ENCODE results near the gene FHL2. TPM values are rescaled to one million over a fixed set of nuclear protein-coding genes. Genes with fewer than 3 reads are reported as not detected.

Gene FHL2, protein sequence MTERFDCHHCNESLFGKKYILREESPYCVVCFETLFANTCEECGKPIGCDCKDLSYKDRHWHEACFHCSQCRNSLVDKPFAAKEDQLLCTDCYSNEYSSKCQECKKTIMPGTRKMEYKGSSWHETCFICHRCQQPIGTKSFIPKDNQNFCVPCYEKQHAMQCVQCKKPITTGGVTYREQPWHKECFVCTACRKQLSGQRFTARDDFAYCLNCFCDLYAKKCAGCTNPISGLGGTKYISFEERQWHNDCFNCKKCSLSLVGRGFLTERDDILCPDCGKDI
- 2.4 TPM for total RNA-seq

DNA sequence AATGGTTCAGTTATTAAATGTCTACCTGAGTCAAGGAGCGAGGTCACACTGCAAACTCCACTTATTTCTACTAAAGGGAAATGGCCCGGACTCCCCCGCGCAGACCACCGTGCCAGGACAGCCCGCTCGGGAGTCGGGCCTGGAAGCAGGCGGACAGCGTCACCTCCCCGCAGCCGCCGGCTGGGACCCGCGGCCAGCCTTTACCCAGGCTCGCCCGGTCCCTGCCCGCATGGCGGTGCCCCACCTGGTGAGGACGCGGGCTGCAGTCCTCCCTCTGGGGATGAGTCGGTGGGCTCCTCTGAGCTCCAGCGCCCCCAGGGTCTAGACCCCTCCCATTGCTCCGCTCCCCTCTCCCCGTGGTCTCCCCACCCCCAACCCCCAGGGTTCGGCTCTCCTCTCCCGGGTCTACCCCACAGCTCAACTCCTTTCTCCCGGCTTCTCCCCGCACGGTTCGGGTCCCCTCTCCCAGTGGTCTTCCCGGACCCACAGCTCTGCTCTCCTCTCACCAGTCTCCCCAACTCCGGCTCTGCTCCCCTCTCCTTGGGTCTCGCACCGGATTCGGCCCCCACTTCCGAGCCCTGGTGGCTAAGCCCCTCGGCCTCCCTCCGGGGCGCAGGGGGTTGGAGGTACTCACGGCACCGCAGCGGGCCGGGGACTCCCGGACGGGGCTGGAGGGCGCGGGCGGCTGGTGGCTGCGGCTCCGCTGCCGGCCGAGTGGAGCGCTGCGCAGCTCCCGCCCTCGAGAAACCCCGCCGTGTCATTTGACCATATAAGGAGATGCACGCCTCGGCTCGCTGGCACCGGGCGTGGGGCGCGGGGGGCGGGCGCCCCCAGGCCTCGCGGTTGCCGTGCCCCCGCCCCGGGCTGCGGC, at the start of gene FHL2:
FHL2 (minus strand) TSS at position 716 of the 871 bp plus-strand sequence. CDS start 12,535 bp downstream, outside the sequence.
- peak; percentile 70 to 81 for DNase-seq (ENCODE audit: low spot score in 2 of 2)
- FAIRE-seq, result no peak

DNA sequence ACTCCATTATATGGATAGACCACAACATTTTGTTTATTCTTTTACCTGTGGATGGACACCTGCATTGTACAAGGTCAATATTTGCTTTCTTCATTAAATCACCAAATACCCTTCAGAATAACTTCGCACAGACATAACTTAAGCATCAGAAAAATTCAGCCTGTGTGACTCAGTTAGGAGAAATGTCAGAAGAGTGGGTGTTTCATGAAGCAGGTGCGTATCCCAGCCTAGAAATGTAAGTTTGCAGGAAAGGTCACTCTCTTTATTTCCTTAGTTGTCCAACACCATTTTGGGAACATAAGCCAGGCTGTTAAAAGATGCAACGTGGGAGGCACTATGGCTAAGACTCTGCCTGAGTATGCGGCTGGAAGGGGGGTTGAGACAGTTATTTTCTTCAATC, 48.6 kb upstream of the FHL2 start:
- no peak for FAIRE-seq
- DNase-seq (ENCODE audit: low spot score in 2 of 2), result no peak

DNA sequence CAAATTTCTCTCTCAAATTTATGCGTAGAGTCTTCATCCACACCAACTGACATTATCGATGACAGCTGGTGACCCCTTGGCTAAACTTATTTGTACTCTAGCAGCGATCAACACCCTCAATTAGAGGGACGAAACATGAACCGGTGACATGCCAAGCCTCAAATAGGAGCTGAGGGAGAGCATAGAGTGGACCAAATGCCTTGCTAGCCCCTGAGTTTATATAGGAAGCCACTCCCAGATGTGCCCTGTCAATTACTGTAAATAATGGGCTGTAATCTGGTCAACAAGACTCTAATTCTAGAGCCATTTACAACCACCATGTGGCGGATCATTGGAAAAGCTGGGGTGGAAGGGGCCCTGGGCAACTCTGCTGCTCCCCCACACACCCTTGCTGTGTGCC, 47.6 kb upstream of the FHL2 start:
- FAIRE-seq, result no peak
- DNase-seq (ENCODE audit: low spot score in 2 of 2), result no peak

DNA sequence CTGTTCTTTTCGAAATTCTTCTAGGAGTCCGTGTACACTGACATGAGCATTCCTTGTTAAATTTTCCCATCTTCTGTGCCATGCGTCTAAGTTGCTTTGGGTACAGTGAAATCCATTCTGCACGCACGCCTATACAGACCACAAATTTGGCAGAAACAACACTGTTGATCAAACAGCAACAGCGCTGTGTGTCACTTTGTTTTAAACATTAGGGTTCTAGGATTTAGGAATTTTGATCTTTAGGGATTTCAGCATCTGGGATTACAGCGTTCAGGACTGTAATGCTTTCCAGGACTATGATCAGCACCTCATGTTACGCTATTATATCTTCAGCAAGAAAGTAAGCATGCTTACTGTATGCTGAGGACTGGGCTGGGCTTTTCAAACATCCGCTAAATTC, 47.1 kb upstream of the FHL2 start:
- no peak for FAIRE-seq
- DNase-seq (ENCODE audit: low spot score in 2 of 2), result no peak

DNA sequence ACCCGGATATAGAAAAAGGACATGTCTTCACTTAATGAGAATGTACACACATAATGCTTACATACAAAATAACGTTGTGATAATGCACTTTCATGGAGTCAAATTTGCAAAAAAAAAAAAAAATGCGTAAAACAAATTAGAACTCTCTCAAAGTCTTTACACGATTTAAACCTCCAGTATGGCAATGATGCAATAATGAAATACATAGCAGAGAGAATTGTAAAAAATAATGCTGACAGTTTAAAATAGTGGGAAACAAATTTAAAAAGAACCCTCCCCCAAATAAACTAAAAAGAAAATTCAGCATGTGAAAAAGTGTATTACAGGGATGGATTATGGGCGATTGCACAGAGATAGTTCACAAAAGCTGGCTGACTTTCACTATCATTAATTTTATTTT, 46.6 kb upstream of the FHL2 start:
- FAIRE-seq, result no peak

DNA sequence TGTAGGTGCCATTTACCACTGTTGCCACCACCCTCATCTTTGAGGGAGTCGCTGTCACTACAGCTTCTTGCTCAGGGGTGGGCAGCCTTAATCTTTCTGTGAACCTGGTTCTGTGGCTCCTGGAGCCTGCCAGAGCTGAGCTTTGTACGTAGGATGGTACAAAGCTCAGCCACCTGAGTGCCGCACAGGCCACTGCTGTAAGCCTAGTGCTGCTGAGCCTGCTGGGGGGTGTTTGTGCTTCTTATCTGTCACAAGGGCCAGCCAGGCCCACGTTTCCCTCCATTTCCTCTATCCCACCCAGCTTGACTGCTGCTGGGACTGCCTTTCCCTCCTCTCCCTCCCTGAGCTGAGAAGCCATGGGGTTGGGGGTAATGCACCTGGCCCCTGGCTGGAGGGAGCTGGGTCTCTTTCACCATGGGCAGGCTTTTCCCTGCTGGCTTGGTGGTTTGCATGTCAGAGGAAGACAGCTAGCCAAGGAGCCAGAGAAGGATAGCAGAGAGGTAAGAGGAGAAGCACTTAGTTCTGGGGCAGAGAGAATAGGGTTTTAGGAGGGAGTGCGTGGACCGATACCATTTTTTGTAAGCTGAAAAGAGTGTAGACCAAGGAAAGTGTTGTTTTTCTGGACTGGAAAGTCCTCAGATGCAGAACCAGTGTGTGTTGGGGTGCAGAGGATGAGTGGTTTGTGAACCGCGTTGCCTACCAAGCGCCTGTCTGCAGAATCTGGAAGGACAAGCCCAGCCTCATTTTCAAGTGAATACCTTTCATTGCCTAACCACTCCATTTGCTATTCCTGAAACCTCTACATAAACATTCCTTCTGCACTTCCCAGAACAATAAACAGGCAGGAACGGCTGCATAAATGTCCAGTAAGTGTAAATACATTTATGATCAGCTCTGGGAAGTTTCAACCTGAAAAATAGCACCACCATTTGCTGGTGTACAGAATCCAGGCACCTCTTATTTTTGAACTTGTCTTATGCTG, 45.1 kb upstream of the FHL2 start:
- DNase-seq (ENCODE audit: low spot score in 2 of 2), result no peak
- no peak for FAIRE-seq

More for the DNA sequence above, 46.6 kb upstream of the FHL2 start:
- no peak for DNase-seq (ENCODE audit: low spot score in 2 of 2)

DNA sequence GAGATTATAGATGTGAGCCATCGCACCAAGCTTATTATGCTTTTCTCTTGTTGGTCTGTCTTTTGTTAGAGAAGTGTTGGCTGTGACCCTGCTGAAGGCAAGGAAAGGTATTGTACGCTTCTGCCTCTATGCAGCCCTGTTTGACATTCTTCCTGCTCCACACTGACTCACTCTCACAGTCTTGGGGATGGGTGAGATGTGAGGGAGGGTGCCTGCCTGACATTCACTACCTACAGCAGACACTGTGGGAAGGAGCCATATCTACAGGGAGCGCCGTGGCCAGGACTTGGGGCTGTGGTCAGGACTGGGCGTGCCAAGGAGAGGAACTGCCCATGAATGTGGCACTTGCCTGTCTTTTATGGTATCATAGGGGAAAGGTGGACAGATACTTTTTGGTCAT, 43.9 kb upstream of the FHL2 start:
- no peak for DNase-seq (ENCODE audit: low spot score in 2 of 2)
- FAIRE-seq, result no peak

DNA sequence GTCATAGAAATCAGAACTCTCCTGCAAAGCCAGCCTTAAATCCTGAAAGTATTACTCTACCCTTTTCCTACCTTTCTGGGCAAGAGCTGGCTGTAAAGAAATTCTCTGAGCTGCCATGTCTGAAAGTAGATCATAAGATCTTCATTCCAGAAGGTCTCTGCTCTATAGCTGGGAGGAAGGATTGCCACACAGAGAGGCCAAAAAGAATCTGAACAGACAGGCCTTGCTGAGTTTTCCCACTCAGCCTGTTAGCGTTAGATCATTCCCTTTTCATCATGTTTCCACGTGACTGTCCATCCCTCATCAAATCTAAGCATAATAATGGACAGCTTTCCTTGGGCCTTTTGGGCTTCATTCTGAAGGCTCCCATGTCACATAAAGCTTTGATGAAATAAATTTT, 43.2 kb upstream of the FHL2 start:
- FAIRE-seq (no peak), DNase-seq (ENCODE audit: low spot score in 2 of 2) (no peak)

DNA sequence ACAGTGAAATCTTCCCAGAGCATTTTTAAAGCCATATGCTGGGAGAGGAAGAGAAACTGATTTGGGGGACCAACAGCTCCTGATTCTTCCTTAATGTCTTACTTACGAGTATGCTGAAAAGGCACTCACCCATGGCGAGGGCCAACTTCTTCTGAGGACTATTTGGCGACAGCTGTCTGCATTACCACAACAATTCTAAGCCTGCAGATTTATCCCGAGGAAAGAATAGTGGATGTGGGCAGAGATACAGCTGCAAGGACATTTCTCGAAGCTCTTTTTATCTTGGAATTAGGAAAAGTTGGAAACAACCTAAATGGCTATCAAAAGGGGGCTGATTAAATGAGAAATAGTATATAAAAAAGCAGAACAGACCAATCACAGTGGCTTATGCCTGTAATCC, 40.3 kb upstream of the FHL2 start:
- FAIRE-seq (no peak), DNase-seq (ENCODE audit: low spot score in 2 of 2) (no peak)

DNA sequence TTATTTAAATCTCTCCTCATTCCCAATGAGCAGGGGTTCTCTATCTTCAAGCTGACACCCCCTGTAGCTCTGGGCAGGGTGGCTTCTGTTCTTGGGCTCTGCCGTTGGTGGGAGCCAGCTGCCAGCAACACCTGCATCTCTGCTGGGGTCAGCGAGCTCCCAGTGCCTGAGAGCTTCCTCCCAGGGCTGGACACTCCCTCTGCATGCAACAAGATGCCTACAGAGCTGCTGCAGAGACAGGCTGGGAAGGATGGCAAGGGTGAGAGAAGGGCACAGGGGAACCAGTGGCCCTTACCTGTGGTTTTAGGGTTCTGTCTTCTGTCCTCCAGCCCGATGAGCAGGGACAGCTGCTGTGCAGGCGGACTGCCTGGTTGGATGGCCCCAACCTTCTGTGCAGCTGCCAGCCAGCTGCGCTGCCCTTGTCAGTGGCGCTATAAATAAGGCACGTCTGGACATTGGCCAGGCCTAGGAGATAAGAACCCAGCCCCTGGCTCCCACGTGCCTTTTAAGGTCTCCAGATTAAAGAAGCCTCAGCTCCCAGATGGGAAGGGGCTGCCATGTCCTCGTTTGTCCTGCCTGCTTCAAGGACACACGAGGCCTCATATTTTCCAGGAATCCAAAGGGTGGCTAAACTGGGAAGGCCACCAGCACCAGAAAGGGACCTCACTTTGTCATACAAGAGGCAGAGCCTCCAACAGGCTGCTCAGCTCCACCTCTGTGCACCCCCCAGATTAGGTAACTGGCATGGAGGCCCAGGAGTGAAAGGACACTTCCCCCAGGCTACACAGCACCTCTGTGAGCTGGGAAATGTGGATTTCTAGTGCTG, 39.5 kb upstream of the FHL2 start:
- DNase-seq (ENCODE audit: low spot score in 2 of 2) (no peak), FAIRE-seq (no peak)

DNA sequence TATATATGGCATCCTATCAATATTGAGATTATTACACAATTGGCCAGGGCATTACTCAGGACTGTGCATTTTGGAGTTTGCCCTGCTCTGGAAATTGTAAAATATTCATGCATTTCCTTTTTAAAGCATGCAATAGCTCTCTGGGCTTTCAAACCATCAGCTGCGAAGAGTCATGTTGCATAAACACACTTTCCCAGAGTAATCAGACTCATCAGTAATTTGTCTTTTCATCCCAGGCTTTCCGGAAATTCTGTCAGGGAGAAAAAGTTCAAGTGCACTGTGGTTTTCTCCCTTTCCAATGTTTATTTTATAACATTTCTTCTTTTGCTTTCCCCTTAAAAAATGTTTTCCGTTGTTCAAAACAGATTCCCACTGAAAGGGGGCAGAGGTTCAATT, 38.9 kb upstream of the FHL2 start:
- DNase-seq (ENCODE audit: low spot score in 2 of 2) (no peak), FAIRE-seq (no peak)

DNA sequence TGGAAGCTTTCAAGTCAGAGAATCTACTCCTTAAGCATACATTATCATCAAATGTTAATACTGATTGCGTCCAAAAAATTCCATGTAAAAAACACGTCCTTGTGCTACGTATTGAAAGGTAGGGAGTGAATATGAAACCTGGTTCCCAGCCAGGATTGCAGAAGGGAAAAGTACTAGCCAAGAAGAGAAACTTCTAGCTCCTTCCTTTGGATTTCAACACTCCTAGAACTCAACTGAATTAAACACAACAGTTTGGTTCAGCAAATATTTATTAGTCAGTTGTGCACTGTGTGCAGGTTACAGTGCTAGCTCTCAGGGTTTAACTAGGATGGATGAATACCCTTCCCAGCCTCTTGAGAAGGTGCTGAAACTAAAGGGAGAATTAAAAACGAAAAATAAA, 33.9 kb upstream of the FHL2 start:
- DNase-seq (ENCODE audit: low spot score in 2 of 2), result no peak
- FAIRE-seq, result no peak

DNA sequence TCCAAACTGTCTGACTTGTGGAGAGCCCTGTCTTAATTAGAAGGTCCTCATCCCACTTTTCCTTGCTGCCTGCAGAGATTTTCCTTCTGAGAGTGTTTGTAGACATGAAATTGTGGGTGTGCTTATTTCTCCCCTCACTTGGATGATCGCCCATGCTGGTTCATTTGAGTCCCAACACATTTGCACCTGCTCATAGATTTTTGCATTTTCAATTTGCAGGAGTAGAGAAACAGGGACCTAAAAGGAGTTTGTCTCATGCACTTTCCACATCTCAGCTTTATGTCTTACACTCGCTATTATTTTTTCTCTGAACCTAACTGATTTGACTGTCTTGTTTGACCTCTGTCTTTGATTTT, 33.2 kb upstream of the FHL2 start:
- DNase-seq (ENCODE audit: low spot score in 2 of 2) (no peak), FAIRE-seq (no peak)

DNA sequence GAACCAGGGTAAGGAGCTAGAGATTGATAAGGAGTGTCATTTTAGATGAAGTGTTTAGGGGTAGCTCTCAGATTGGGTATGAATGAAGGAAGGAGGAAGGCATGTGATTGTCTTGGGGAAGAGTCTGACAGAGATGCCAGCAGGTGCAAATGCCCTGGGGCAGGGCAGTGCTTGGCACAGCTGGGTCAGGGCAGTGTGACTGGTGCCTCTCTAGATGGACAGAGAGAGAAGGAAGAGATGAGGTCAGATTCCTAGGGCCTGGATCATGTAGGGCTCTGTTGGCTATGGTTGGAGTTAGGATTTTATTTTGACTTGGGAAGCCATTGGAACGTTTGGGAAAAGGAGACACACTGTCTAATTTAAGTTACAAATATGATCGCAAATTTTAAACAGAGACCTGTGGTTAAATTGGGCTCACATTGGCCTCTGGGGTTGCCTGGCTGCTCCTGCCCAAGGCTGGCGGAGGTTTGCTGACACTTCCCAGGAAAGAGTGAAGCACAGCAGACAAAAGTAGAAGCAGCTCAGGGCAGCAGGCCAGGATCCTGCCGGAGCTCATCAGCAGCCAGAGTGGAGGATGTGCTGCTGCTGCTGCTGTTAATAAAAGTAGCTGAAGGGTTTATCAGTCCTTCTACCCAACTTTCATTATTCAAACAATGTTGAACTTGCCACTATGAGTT, 32.7 kb upstream of the FHL2 start:
- FAIRE-seq (no peak), DNase-seq (ENCODE audit: low spot score in 2 of 2) (no peak)

DNA sequence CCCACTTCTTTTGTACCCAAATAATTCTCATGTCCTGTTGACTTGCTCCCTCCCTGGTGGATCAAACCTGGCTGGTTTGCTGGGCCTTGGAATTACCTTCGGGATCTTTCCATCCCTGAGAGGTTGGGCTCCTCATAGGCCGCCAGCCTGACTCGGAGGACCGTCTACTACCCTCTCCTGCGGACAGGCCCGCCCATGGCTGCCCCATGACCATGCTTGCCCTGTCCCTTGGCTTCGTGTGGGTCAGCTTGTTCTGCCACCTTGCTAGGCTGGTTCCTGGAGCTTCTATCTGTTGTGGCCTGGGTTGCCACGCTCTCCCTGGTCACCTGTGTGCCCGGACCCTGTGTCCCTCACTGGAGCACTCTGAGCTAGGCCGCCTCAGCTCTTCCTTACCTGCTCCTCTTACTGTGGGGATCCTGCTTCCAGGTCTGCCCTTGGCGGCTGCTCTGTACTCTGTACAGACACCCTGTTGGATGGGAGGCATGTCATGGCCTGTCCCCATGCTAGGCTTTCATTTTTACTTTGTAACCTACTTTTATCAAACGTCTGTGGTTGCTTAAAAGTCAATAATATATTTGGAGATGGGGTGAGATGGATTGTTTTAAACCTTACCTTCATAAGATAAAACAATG, 29.7 kb upstream of the FHL2 start:
- FAIRE-seq (no peak), DNase-seq (ENCODE audit: low spot score in 2 of 2) (no peak)

DNA sequence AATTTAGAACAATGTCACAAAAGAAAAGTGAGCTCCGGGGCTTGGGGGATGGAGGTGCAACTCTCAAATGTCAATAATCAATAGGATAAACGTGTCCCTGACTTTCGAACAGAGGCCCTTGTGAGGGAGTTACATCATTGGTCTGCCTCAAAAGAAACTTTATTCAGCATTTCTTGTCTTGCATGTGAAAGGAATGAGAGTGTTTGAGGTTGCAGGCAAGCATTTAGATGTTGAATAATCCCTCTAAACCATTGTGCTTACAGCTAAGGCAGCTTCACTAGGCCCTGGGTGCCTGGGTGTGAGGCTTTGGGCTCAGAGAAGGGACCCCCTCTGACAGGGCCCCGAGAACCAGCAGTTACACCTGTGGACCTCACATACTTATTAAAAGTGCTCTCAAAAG, 28.6 kb upstream of the FHL2 start:
- DNase-seq (ENCODE audit: low spot score in 2 of 2) (no peak), FAIRE-seq (no peak)

DNA sequence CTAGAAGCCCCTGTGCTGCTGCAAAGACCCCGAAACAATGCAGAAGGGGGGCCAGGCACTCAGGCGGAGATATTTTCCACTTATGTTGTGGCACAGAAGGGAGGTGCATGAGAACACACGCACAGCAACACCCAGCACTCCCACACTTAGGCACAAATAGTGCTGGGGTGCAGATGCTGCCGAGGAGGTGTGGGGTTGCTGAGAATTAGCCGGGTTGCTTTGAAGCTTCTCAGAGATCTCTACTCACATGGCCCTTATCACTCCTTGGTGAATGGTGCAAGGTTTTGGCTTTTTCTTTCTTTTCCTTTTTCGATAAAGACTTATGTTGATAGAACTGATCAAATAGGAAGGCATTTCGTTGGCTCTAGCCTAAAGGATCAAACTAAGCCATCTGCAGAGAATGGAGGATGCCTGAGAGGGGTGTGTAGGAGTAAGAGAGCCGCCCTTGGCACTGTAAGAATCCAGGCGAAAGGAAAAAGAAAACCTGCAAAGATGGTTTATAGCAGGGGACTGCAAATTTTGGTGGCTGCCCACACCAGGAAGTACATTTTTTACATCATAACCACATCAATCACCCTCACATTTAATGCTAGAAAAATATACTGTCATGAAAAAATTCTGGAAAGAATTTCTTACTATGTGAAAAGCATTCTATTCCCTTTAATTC, 27.9 kb upstream of the FHL2 start:
- DNase-seq (ENCODE audit: low spot score in 2 of 2) (no peak), FAIRE-seq (no peak)

DNA sequence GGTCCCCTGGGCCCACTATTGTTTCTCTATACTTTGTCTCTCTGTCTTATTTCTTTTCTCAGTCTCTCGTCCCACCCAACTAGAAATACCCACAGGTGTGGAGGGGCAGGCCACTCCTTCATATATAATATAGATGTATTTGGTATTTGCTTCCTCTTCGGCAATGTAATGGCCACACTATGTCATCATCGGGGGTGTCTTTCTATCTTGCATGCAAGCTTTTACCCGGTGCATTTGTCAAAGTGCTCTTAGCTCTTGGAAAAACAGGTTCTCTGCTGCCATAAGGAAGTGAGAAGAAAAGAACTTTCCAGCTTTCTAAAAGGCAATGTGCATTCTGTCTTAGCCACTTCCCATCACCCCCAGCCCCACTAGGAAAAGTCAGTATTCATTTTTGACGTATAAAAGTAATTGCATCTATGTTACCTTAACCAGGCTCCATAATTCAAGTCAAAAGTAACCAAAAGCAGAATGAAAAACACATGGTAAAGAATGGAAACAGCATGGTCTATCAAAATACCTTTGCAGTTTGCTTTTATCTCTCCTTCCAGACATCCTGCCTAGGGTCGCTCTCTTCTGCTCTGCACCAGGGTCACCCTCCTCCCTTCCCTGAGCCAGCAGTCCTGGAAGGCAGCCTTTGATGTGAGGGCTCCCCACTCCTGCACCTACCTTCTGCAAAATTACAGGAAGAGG, 27.2 kb upstream of the FHL2 start:
- FAIRE-seq (no peak), DNase-seq (ENCODE audit: low spot score in 2 of 2) (no peak)
